Measurements from ENCODE around the gene APBA2. TPM values are rescaled to one million over a fixed set of nuclear protein-coding genes. Genes with fewer than 3 reads are reported as not detected.

Gene APBA2
- polyA plus RNA-seq, 1 donor (not counting 4 experiments of a cell fraction or from before 2014, with no cell fraction given), result 5.5 TPM

DNA sequence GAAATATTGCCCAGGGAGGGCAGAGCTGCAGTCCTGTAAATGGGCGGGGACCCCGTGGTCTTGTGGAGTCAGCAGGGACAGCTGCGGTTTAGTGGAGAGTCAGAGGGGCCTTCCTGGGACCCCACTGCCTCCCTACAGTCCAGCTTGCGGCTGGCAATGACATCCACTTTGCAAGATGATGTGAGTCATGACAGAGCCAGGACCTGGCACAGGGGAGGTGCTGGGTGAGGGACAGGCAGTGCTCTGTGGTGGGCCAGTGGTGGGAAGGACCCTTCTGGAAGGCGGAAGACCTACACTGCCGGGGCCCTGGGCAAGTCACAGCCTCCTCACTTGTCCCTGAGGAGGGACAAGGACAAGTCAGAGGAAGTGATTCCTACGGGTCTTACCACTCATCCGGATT lies 17.8 kb downstream of the APBA2 start:
- no peak overlapping the region for H3K9ac ChIP-seq (ENCODE audit: control insufficient read depth, extremely low read depth, insufficient read depth, low read length)
- no peaks in the 10 kb centered on the region for H3K9me1 ChIP-seq (ENCODE audit: control insufficient read depth, extremely low read depth, insufficient read depth, low read length)
- no peak overlapping the region for H3K4me2 ChIP-seq (ENCODE audit: control insufficient read depth, extremely low read depth, insufficient read depth, low read depth, low read length)
- H3K36me3 ChIP-seq (ENCODE audit: control insufficient read depth in 2 of 2, extremely low read depth in 1 of 2, insufficient read depth in 2 of 2, low read length in 2 of 2), result no peaks in the 10 kb centered on the region
- H3K79me2 ChIP-seq (ENCODE audit: control insufficient read depth, insufficient read depth, low read length), result no peaks in the 10 kb centered on the region
- H4K20me1 ChIP-seq (ENCODE audit: control insufficient read depth, extremely low read depth, insufficient read depth, low read length), result no peaks in the 10 kb centered on the region
- H3K9me3 ChIP-seq (ENCODE audit: control insufficient read depth, low read depth, low read length), result no peaks in the 10 kb centered on the region
- TF ChIP-seq, protein P1, sequence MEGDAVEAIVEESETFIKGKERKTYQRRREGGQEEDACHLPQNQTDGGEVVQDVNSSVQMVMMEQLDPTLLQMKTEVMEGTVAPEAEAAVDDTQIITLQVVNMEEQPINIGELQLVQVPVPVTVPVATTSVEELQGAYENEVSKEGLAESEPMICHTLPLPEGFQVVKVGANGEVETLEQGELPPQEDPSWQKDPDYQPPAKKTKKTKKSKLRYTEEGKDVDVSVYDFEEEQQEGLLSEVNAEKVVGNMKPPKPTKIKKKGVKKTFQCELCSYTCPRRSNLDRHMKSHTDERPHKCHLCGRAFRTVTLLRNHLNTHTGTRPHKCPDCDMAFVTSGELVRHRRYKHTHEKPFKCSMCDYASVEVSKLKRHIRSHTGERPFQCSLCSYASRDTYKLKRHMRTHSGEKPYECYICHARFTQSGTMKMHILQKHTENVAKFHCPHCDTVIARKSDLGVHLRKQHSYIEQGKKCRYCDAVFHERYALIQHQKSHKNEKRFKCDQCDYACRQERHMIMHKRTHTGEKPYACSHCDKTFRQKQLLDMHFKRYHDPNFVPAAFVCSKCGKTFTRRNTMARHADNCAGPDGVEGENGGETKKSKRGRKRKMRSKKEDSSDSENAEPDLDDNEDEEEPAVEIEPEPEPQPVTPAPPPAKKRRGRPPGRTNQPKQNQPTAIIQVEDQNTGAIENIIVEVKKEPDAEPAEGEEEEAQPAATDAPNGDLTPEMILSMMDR (optimal IDR thresholded peaks at IDR 0.05 in 1 of 3, IDR thresholded peaks at IDR 0.05 in 1 of 3, conservative IDR thresholded peaks at IDR 0.05 in 1 of 3; ENCODE audit: extremely low read depth in 1 of 3, insufficient read depth in 2 of 3, low read length in 3 of 3), result no peak
- no peak for TF ChIP-seq EZH2 (IDR thresholded peaks at IDR 0.05; ENCODE audit: low read length)
- dilution Hi-C loops (cut with MboI; ENCODE audit: extremely low pct_ligation_motif_present, low sequenced_read_pairs), result no loop called here
- H3K4me3 ChIP-seq (ENCODE audit: control insufficient read depth in 2 of 3, extremely low read depth in 1 of 3, insufficient read depth in 2 of 3, low read depth in 1 of 3, low read length in 3 of 3), result no peak overlapping the region
- no peak for FAIRE-seq
- H2AFZ ChIP-seq (ENCODE audit: control insufficient read depth, low read length), result no peak overlapping the region
- H3K27ac ChIP-seq (ENCODE audit: control insufficient read depth, insufficient read depth, low read length), result no peak overlapping the region
- H3K4me1 ChIP-seq (ENCODE audit: control insufficient read depth, extremely low read depth, insufficient read depth, low read length), result no peaks in the 10 kb centered on the region
- no peaks in the 10 kb centered on the region for H3K27me3 ChIP-seq (ENCODE audit: control insufficient read depth, extremely low read depth, insufficient read depth, low read length)
- DNase-seq (ENCODE audit: low read depth, low spot score), result no peak

GRCh38 chr15:28904003-28904402 lies 18.2 kb downstream of the APBA2 start:
- H3K4me3 ChIP-seq (ENCODE audit: control insufficient read depth in 2 of 3, extremely low read depth in 1 of 3, insufficient read depth in 2 of 3, low read depth in 1 of 3, low read length in 3 of 3), result no peak overlapping the region
- no peaks in the 10 kb centered on the region for H3K9me3 ChIP-seq (ENCODE audit: control insufficient read depth, low read depth, low read length)
- DNase-seq (ENCODE audit: low read depth, low spot score), result no peak
- H3K4me2 ChIP-seq (ENCODE audit: control insufficient read depth, extremely low read depth, insufficient read depth, low read depth, low read length), result no peak overlapping the region
- no peaks in the 10 kb centered on the region for H4K20me1 ChIP-seq (ENCODE audit: control insufficient read depth, extremely low read depth, insufficient read depth, low read length)
- no peak overlapping the region for H3K9ac ChIP-seq (ENCODE audit: control insufficient read depth, extremely low read depth, insufficient read depth, low read length)
- H2AFZ ChIP-seq (ENCODE audit: control insufficient read depth, low read length), result no peak overlapping the region
- no peak for TF ChIP-seq EZH2 (IDR thresholded peaks at IDR 0.05; ENCODE audit: low read length)
- TF ChIP-seq, protein P1 (optimal IDR thresholded peaks at IDR 0.05 in 1 of 3, IDR thresholded peaks at IDR 0.05 in 1 of 3, conservative IDR thresholded peaks at IDR 0.05 in 1 of 3; ENCODE audit: extremely low read depth in 1 of 3, insufficient read depth in 2 of 3, low read length in 3 of 3), result no peak
- dilution Hi-C loops (cut with MboI; ENCODE audit: extremely low pct_ligation_motif_present, low sequenced_read_pairs), result no loop called here
- H3K27me3 ChIP-seq (ENCODE audit: control insufficient read depth, extremely low read depth, insufficient read depth, low read length), result no peaks in the 10 kb centered on the region
- H3K27ac ChIP-seq (ENCODE audit: control insufficient read depth, insufficient read depth, low read length), result no peak overlapping the region
- H3K9me1 ChIP-seq (ENCODE audit: control insufficient read depth, extremely low read depth, insufficient read depth, low read length), result no peaks in the 10 kb centered on the region
- H3K79me2 ChIP-seq (ENCODE audit: control insufficient read depth, insufficient read depth, low read length), result no peaks in the 10 kb centered on the region
- no peak for FAIRE-seq
- no peaks in the 10 kb centered on the region for H3K36me3 ChIP-seq (ENCODE audit: control insufficient read depth in 2 of 2, extremely low read depth in 1 of 2, insufficient read depth in 2 of 2, low read length in 2 of 2)
- H3K4me1 ChIP-seq (ENCODE audit: control insufficient read depth, extremely low read depth, insufficient read depth, low read length), result no peaks in the 10 kb centered on the region
